Esophagus (tissue), 2 donors: ENCODE data around the gene TP53AIP1. TPM values are rescaled to one million over a fixed set of nuclear protein-coding genes. Genes with fewer than 3 reads are reported as not detected.

ENCODE experiments used
- H3K27ac ChIP-seq, 2 donors: one replicate each; pipeline ENCODE4 v1.5.1; 2013; ENCODE audit warnings: low read depth in 2 of 2, mild to moderate bottlenecking in 2 of 2, inconsistent platforms in 1 of 2, low read length in 1 of 2, moderate library complexity in 1 of 2
- H3K27me3 ChIP-seq, 2 donors: one replicate each; pipeline ENCODE4 v1.6.1; 2013; ENCODE audit warnings: low read length in 2 of 2, control low read depth in 1 of 2, mild to moderate bottlenecking in 1 of 2; ENCODE audit not compliant: insufficient read depth in 2 of 2, control insufficient read depth in 1 of 2
- H3K36me3 ChIP-seq, 2 donors: one replicate each; pipeline ENCODE4 v1.6.1; 2013; ENCODE audit warnings: low read length in 1 of 2; ENCODE audit not compliant: control insufficient read depth in 2 of 2, insufficient read depth in 2 of 2
- H3K4me1 ChIP-seq, 2 donors: one replicate each; pipeline ENCODE4 v1.6.1; 2013; ENCODE audit warnings: low read length in 1 of 2; ENCODE audit not compliant: control insufficient read depth in 2 of 2, insufficient read depth in 2 of 2
- H3K4me3 ChIP-seq, 2 donors: one replicate each; pipeline ENCODE4 v1.5.1; 2013; ENCODE audit warnings: low read length in 2 of 2, mild to moderate bottlenecking in 2 of 2, low read depth in 1 of 2, moderate library complexity in 1 of 2
- H3K9me3 ChIP-seq, 2 donors: one replicate each; pipeline ENCODE4 v1.6.1; 2013; ENCODE audit warnings: mild to moderate bottlenecking in 2 of 2, low read depth in 1 of 2, low read length in 1 of 2, moderate library complexity in 1 of 2; ENCODE audit not compliant: control insufficient read depth in 2 of 2, insufficient read depth in 1 of 2
- WGBS, 2 donors: extraction: QIAGEN DNeasy Blood & Tissue Kit; methylation state at CpG; one replicate each; pipeline ENCODE4 v1.1.7; 2013; 5-methylcytosine and 5-hydroxymethylcytosine counted together
- polyA plus RNA-seq, 2 donors: library from polyadenylated mRNA; stranded (reverse); fragments of 200-250 nt; gene quantifications; one replicate each; pipeline ENCODE4 v1.2.3, GENCODE V29; 2013
- donor health status: healthy with polysubstance abuse.
- donor health status: Bipolar disorder and iron deficiency.

The TP53AIP1 gene
- polyA plus RNA-seq: 10 to 100 TPM; 32.8 to 39.4 TPM

DNA sequence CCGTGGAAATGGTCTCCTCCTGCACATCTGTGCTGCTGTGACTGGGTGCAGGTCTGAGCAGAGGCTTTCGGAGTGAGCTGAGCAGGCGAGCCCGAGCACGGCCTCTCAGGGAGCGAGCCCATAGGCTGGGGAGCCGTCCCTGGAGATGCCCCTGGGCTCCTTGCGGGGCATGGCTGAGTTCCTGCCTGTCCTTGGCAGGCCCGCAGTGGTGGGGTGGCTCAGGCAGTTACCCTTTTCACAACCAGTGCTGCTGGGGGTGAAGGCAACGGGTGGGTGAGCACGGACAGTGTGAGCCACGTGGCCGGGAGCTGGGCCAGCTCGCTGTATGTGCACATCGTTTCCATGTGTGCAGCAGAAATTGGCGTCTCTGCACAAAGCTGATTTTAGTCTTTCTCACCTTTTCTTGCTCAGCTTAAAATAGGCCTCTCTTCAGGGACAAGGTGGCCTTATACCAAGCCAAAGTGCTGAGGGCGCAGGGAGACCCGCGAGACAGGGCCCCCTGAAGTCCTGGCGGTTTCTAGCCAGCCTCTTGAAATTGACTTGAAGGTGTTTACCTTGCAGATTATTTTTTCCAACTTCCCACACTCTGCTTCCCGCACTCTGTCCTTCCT is at the start of gene TP53AIP1:
Gene TP53AIP1, minus strand, starts transcription at position 55 of the 611 bp plus-strand sequence. CDS start 5,053 bp downstream, outside the sequence.
- 56 to 65% methylated on average over 21 of the region's 21 CpGs for WGBS, 2 donors
- no peaks in the 10 kb centered on the region for H3K27me3 ChIP-seq
- peaks cover 4 to 20% of the 10 kb centered on the region in 2 donors for H3K4me1 ChIP-seq
- peak within 1 kb of the TSS; percentile 89 to 91 for H3K27ac ChIP-seq
- no peaks in the 10 kb centered on the region for H3K9me3 ChIP-seq
- H3K4me3 ChIP-seq: peak within 1 kb of the TSS; percentile 39 to 41
- H3K36me3 ChIP-seq: no peaks in the 10 kb centered on the region

- Histone ChIP-seq H3K4me3 (no peak overlapping the region), H3K9me3 (no peaks in the 10 kb centered on the region), H3K27me3 (no peaks in the 10 kb centered on the region), H3K4me1 (no peaks in the 10 kb centered on the region), H3K36me3 (peaks cover 0 to 4% of the 10 kb centered on the region in 2 donors), H3K27ac (no peak overlapping the region)
These were observed 45.7 kb upstream of the TP53AIP1 start for GRCh38 chr11:128988242-128988970.

DNA sequence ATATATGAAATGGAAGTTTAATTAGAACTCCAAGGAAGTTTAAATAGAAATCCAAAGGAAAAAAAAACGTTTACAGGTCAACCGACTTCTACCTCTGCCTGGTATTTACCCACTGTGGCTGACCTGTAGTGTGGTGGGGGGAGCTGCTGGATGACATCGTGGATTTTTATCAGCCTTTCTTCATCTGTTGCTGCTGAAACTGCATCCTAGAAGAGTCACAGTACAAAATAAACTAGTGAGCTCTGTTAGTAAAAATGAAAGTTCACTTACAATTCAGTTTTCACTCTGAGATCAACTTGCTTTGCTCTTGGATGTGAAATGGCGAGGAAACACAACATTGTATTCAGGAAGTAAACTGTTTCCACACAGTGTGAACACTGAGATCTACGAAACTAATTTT is 43.2 kb upstream of the TP53AIP1 start:
- Histone ChIP-seq H3K9me3 (no peaks in the 10 kb centered on the region), H3K4me1 (no peaks in the 10 kb centered on the region), H3K36me3 (peaks cover 2 to 9% of the 10 kb centered on the region in 2 donors), H3K4me3 (no peak overlapping the region), H3K27me3 (no peaks in the 10 kb centered on the region), H3K27ac (no peak overlapping the region)
- 68 to 74% methylated on average over 5 of the region's 5 CpGs for WGBS, 2 donors

- peaks cover 2 to 12% of the 10 kb centered on the region in 2 donors for H3K36me3 ChIP-seq
- H3K27me3 ChIP-seq: no peaks in the 10 kb centered on the region
- no peaks in the 10 kb centered on the region for H3K9me3 ChIP-seq
- WGBS, 2 donors: 87 to 94% methylated on average over 8 of the region's 8 CpGs
- no peak overlapping the region for H3K27ac ChIP-seq
- H3K4me3 ChIP-seq: no peak overlapping the region
- no peaks in the 10 kb centered on the region for H3K4me1 ChIP-seq
These were observed 40.4 kb upstream of the TP53AIP1 start for GRCh38 chr11:128983023-128983422.

DNA sequence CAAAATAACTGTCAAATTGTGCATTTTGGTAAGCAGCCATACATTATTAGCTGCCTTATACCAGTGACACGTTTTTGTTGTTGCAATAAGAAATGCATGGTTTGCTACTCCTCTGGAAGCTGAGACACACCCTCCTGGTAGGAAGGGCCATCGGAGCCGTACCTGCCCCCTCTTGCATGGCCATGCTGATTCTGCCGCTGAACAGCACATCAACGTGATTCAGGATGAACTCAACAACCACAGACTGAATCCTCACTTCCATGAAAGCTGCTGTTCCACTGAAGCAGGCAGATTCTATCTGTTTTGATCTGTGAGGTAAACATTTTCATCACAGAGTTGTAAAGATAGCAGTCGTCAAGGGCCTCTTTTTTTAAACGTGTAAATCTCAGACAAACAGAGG is 38.6 kb upstream of the TP53AIP1 start:
- 64 to 65% methylated on average over 7 of the region's 7 CpGs for WGBS, 2 donors
- Histone ChIP-seq H3K27ac (no peak overlapping the region), H3K4me3 (no peak overlapping the region), H3K9me3 (no peaks in the 10 kb centered on the region), H3K27me3 (no peaks in the 10 kb centered on the region), H3K4me1 (no peaks in the 10 kb centered on the region), H3K36me3 (peaks cover 2 to 13% of the 10 kb centered on the region in 2 donors)

DNA sequence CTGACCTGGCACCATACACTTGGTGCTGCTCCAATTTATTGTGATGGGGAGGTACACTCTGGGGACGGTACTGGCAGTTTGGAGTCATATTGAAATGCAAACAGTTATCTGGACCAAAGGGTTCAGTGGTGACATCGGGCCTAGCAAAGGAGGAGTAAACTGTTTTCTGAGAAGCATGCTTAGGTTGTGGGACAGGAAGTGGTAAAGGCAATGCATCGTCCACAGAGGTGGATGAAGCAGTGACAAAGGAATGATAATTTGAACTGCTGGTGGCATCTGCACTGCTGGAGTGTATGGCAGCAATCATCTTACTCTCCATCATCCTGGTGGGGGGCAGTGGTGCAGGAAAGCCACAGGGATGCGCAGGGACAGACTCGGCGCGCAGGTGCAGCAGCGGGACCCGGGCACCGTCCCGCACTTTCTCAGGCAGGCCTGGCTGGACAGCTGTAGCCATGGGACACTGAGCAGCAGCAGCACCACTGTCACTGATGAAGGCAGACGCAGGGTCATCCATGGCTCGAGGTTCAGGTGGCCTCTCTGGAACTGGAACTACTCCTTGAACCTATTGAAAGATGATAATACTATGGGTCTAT is 28.0 kb upstream of the TP53AIP1 start:
- Histone ChIP-seq H3K27ac (no peak overlapping the region), H3K4me3 (no peak overlapping the region), H3K9me3 (no peaks in the 10 kb centered on the region), H3K27me3 (no peaks in the 10 kb centered on the region), H3K36me3 (peaks cover 6 to 34% of the 10 kb centered on the region in 2 donors), H3K4me1 (no peaks in the 10 kb centered on the region)
- WGBS, 2 donors: 92 to 94% methylated on average over 13 of the region's 13 CpGs

DNA sequence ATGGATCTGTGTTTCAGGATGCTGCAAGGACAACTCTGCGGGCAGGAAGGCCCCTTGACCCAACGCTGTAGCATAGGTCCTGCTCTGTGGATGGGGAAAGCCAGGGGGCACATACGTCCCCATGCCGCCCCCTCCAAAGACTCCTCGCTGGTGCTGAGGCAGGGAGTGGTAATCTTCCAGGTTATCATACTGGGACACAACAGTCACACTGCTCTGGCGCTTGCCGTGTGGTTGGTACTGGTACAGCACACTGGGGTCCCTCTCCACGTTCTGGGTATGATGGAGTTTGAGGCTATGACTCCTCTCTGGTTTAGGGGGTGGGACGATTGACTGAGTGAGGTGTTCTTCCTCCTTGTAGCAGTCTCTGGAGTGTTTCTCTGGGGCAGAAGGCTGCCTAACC is 26.2 kb upstream of the TP53AIP1 start:
- H3K4me1 ChIP-seq: no peaks in the 10 kb centered on the region
- H3K27ac ChIP-seq: no peak overlapping the region
- H3K9me3 ChIP-seq: no peaks in the 10 kb centered on the region
- H3K36me3 ChIP-seq: peaks cover 6 to 27% of the 10 kb centered on the region in 2 donors
- H3K27me3 ChIP-seq: no peaks in the 10 kb centered on the region
- no peak overlapping the region for H3K4me3 ChIP-seq
- WGBS, 2 donors: 93 to 95% methylated on average over 9 of the region's 9 CpGs

- Histone ChIP-seq H3K27me3 (no peaks in the 10 kb centered on the region), H3K4me3 (no peak overlapping the region), H3K4me1 (no peaks in the 10 kb centered on the region), H3K36me3 (peaks cover 0 to 24% of the 10 kb centered on the region in 2 donors), H3K27ac (no peak overlapping the region), H3K9me3 (no peaks in the 10 kb centered on the region)
- 77 to 82% methylated on average over 6 of the region's 6 CpGs for WGBS, 2 donors
These were observed 24.9 kb upstream of the TP53AIP1 start for GRCh38 chr11:128967578-128967977.

DNA sequence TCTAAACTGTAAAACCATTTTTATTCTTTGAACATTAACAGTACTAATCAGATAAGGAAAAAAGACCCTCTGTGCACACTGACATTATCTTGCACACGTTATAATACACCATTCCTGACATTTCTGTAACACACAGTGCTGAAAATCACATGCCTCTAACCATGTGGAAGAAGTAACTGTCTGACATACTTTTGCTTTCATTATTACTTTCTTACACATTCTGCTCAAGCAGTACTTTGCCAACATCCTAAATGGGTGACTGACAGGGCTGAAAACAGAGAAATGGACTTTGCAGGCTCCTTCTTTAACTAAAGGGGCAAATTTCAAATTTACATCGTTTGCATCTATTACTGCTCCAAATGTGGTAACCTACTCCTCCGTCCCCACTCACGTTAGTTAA is 22.8 kb upstream of the TP53AIP1 start:
- H3K9me3 ChIP-seq: no peaks in the 10 kb centered on the region
- WGBS, 2 donors: 40 to 57% methylated on average over 4 of the region's 4 CpGs
- peaks cover 0 to 18% of the 10 kb centered on the region in 2 donors for H3K36me3 ChIP-seq
- no peak overlapping the region for H3K4me3 ChIP-seq
- H3K27me3 ChIP-seq: no peaks in the 10 kb centered on the region
- H3K27ac ChIP-seq: no peak overlapping the region
- H3K4me1 ChIP-seq: no peaks in the 10 kb centered on the region
